SW 1271 (cell line): Measurements from ENCODE around the gene NUDT13.
A peak's percentile ranks its signal among the peaks of the same experiment; 100 is the strongest.

Experiments
- DNase-seq, 2 experiments: peaks; one replicate each; lab custom pipeline; 2025; lab: John Stamatoyannopoulos, UW

The NUDT13 gene

GRCh38 chr10:73163096-73163495 lies 52.8 kb downstream of the NUDT13 start:
- DNase-seq = no peak

GRCh38 chr10:73166972-73167371 lies 56.7 kb downstream of the NUDT13 start:
- DNase-seq = no peak

- no peak for DNase-seq
Observed at GRCh38 chr10:73167458-73167782, 57.2 kb downstream of the NUDT13 start.

- peak; percentile 69 to 84 for DNase-seq
Observed at GRCh38 chr10:73167783-73168464, 57.7 kb downstream of the NUDT13 start, which contains the start of the genes ECD and FAM149B1. Gene ECD (minus strand): TSS chr10:73168008. CDS start chr10:73163937, 4,071 bp downstream. Gene FAM149B1 (plus strand): TSS chr10:73168119. CDS start chr10:73168340, 221 bp downstream.

- DNase-seq = peak in 1 of 2 experiments; percentile 69
Observed at GRCh38 chr10:73168465-73168803, 58.2 kb downstream of the NUDT13 start.

- no peak for DNase-seq
Observed at GRCh38 chr10:73169320-73169719, 59.1 kb downstream of the NUDT13 start.

GRCh38 chr10:73172867-73173266 lies 62.6 kb downstream of the NUDT13 start:
- DNase-seq = no peak

- no peak for DNase-seq
Observed at GRCh38 chr10:73174148-73174925, 64.1 kb downstream of the NUDT13 start.
